Lower lobe of right lung (tissue), 2 donors: ENCODE results near the gene PRPF39. TPM values are rescaled to one million over a fixed set of nuclear protein-coding genes. Genes with fewer than 3 reads are reported as not detected.

Experiments
- ATAC-seq, 2 donors: fragments of 200-7000 bp; cut with Tn5 transposase; one replicate each; pipeline ENCODE4 v1.9.1; 2020 to 2022; ENCODE audit warnings: mild to moderate bottlenecking in 2 of 2, moderate library complexity in 2 of 2
- DNase-seq: peaks from one replicate; pipeline ENCODE4 v3.0.0-alpha.2; 2020
- H3K27ac ChIP-seq: fragments of 200-600 bp; one replicate; pipeline ENCODE4 v1.8.0; 2022
- H3K27me3 ChIP-seq: fragments of 200-600 bp; one replicate; pipeline ENCODE4 v1.8.0; 2022; ENCODE audit warnings: low read depth
- H3K36me3 ChIP-seq: fragments of 200-600 bp; one replicate; pipeline ENCODE4 v1.8.0; 2022; ENCODE audit warnings: mild to moderate bottlenecking
- H3K4me1 ChIP-seq: fragments of 200-600 bp; one replicate; pipeline ENCODE4 v1.8.0; 2022
- H3K4me3 ChIP-seq: fragments of 200-600 bp; one replicate; pipeline ENCODE4 v1.8.0; 2022; ENCODE audit warnings: mild to moderate bottlenecking
- H3K9me3 ChIP-seq: fragments of 200-600 bp; one replicate; pipeline ENCODE4 v1.8.0; 2022
- CTCF ChIP-seq: fragments of 200-600 bp; IDR thresholded peaks from one replicate; pipeline ENCODE4 v1.8.0; 2022; ENCODE audit warnings: antibody characterized with exemption, mild to moderate bottlenecking
- intact Hi-C: fragments of 100-400 bp; cut with DNase I; formaldehyde crosslinking; loops from one replicate; pipeline ENCODE4 v1.11.0; 2022
- total RNA-seq: library from RNA; stranded (reverse); fragmentation: NEBNext Ultra II Directional; extraction: Animal tissue kit (Norgen Biotek cat#: 25700); gene quantifications from one replicate; pipeline ENCODE4 v1.2.1, GENCODE V29; 2021
- donor health status: DM: no; HTN: yes; CAD: no; lungs with severe emphysema.

PRPF39 gene
- total RNA-seq, 1 donor from 2014 or later = 30.4 TPM

GRCh38 chr14:45125754-45126153 lies 41.8 kb downstream of the PRPF39 start:
- intact Hi-C loops = no loop called here
- H3K4me3 ChIP-seq = no peak overlapping the region
- no peaks in the 10 kb centered on the region for H3K27me3 ChIP-seq
- no peaks in the 10 kb centered on the region for H3K4me1 ChIP-seq
- no peaks in the 10 kb centered on the region for H3K9me3 ChIP-seq
- no peak for DNase-seq
- ATAC-seq = no peak
- peaks cover 79% of the 10 kb centered on the region for H3K36me3 ChIP-seq
- TF ChIP-seq CTCF = no peak
- H3K27ac ChIP-seq = no peak overlapping the region

GRCh38 chr14:45128963-45129629 lies 45.2 kb downstream of the PRPF39 start:
- peaks cover 6% of the 10 kb centered on the region for H3K4me1 ChIP-seq
- intact Hi-C loops = no loop called here
- no peak for ATAC-seq
- no peaks in the 10 kb centered on the region for H3K9me3 ChIP-seq
- H3K27me3 ChIP-seq = no peaks in the 10 kb centered on the region
- H3K4me3 ChIP-seq = no peak overlapping the region
- H3K36me3 ChIP-seq = peaks cover 50% of the 10 kb centered on the region
- no peak overlapping the region for H3K27ac ChIP-seq
- DNase-seq = no peak
- TF ChIP-seq CTCF = no peak

DNA sequence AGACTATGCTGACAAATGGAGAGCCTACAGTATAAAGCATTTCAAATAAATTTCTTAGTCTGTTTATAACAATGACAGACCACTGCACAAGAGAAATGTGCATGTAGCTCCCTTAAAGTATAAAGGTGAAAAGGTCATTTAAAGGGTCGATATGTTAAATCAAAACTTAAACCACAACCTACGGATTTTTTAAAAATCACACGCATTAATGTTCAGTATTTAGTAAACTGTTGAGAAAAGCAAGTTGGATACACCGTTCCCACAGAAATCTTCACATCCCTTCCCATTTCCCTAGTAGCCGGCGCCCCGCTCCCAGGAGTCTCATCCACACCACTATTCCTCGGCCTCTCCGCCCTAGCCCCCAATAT lies 49.8 kb downstream of the PRPF39 start:
- ATAC-seq (peak in 1 of 2 donors; percentile 26), DNase-seq (no peak)
- peaks cover 12% of the 10 kb centered on the region for H3K36me3 ChIP-seq
- no peaks in the 10 kb centered on the region for H3K27me3 ChIP-seq
- H3K4me3 ChIP-seq = peak overlapping the region; percentile 82
- peaks cover 22% of the 10 kb centered on the region for H3K4me1 ChIP-seq
- H3K27ac ChIP-seq = peak overlapping the region; percentile 87
- no peak for TF ChIP-seq CTCF
- no peaks in the 10 kb centered on the region for H3K9me3 ChIP-seq
- intact Hi-C loops = no loop called here

DNA sequence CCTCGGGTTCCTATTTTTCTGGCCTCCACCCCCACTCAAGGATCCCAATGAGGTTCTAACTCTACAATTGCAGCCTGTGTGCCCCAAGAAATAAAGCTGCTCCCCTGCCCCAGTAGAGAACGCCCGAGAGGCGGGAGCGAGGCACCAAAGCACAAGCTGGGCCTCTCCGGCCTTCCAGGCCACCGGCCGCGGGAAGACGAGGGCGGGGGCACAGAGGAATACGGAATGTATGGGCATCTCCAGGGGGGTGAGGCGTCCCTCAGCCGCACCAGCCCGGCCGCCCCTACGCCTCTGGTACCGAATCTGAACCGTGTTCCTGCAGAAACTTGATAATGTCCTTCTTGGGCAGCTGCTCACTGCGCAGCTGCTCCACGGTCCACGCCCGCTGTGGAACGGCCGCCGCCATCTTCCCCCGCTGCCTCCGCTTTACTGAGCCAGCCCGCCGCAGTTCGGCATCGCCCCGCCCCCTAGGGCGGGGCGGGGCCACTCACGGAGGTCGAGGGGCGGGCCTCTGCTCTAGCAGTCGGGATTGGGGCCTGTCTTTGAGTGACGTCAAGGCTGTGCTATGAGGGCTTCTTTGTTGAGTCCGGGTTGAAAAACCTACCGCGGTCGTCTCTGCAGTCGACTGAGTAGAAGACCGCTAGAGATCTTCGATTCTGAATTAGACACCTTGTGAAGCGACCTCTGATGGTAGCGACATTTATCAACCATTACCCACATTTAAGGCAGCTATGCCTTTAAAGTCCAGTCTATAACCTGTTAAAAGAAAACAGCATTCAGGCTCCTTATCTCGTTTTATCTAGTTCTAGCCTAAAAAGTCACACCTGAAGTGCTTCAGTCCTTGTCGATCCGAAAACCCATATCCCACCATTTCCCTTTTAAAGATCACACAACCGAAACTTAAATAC lies 50.4 kb downstream of the PRPF39 start, which contains the start of gene FKBP3:
Gene FKBP3, minus strand, starts transcription at position 431 of the 908 bp plus-strand sequence. Its CDS starts 25 bp downstream, at position 406.
- Histone ChIP-seq H3K4me1 (peaks cover 22% of the 10 kb centered on the region), H3K36me3 (peaks cover 6% of the 10 kb centered on the region), H3K27me3 (no peaks in the 10 kb centered on the region), H3K9me3 (no peaks in the 10 kb centered on the region), H3K4me3 (peak within 1 kb of the TSS; percentile 82), H3K27ac (peak within 1 kb of the TSS; percentile 87)
- peak; percentile 97 for DNase-seq
- TF ChIP-seq CTCF = peak; percentile 13
- ATAC-seq = peak; percentile 99
- intact Hi-C loops = no loop called here

- no peak for TF ChIP-seq CTCF
- no peaks in the 10 kb centered on the region for H3K9me3 ChIP-seq
- peaks cover 22% of the 10 kb centered on the region for H3K4me1 ChIP-seq
- ATAC-seq (no peak), DNase-seq (no peak)
- intact Hi-C loops = no loop called here
- no peaks in the 10 kb centered on the region for H3K36me3 ChIP-seq
- peak overlapping the region; percentile 82 for H3K4me3 ChIP-seq
- H3K27ac ChIP-seq = peak overlapping the region; percentile 87
- no peaks in the 10 kb centered on the region for H3K27me3 ChIP-seq
Observed at GRCh38 chr14:45135156-45135555, 51.2 kb downstream of the PRPF39 start.
